Measurements from ENCODE around the gene AGBL2. TPM values are rescaled to one million over a fixed set of nuclear protein-coding genes. Genes with fewer than 3 reads are reported as not detected.

AGBL2 gene
- total and polyA plus RNA-seq, 9 of the 15 experiments (the other 6 are each of a cell fraction or from before 2014, with no cell fraction given), result 0.57 to 6.5 (median 1.3) TPM

GRCh38 chr11:47691979-47692378 lies 23.2 kb downstream of the AGBL2 start:
- Histone ChIP-seq H3K27me3 (ENCODE audit: control insufficient read depth in 2 of 2, insufficient read depth in 2 of 2, low read length in 2 of 2) (no peaks in the 10 kb centered on the region), H4K20me1 (replicated peaks; ENCODE audit: control insufficient read depth, insufficient read depth, low read length) (no peaks in the 10 kb centered on the region), H3K4me3 (no peak overlapping the region), H3K9ac (ENCODE audit: insufficient read depth in 1 of 2, low read depth in 2 of 2, low read length in 2 of 2) (no peak overlapping the region), H3K27ac (ENCODE audit: extremely low read depth, low read depth, low read length) (no peak overlapping the region), H3K9me1 (ENCODE audit: control insufficient read depth, insufficient read depth, low read length) (no peaks in the 10 kb centered on the region), H3K79me2 (ENCODE audit: control insufficient read depth, insufficient read depth, low read length) (no peaks in the 10 kb centered on the region), H3K9me3 (replicated peaks; ENCODE audit: control insufficient read depth, insufficient read depth, low read depth, low read length) (no peaks in the 10 kb centered on the region), H3K4me2 (ENCODE audit: insufficient read depth, low read length) (no peak overlapping the region), H2AFZ (ENCODE audit: low read depth, low read length) (no peak overlapping the region), H3K4me1 (replicated peaks in 1 of 2; ENCODE audit: control insufficient read depth in 2 of 2, insufficient read depth in 2 of 2, low read length in 2 of 2) (no peaks in the 10 kb centered on the region), H3K36me3 (ENCODE audit: control insufficient read depth, insufficient read depth, low read length) (no peaks in the 10 kb centered on the region)
- TF ChIP-seq ARID2 (IDR thresholded peaks at IDR 0.05), result no peak
- no peak for TF ChIP-seq ZNF41 (CRISPR knock-in tag; conservative IDR thresholded peaks at IDR 0.05)
- no peak for TF ChIP-seq KDM5B (IDR thresholded peaks at IDR 0.05; ENCODE audit: insufficient replicate concordance, low read depth, low read length)
- no peak for TF ChIP-seq NR1H2 (CRISPR knock-in tag; IDR thresholded peaks at IDR 0.05)
- TF ChIP-seq MBD1 (CRISPR knock-in tag; IDR thresholded peaks at IDR 0.05), result no peak
- TF ChIP-seq HNRNPL (IDR thresholded peaks at IDR 0.05; ENCODE audit: low read depth, low read length), result no peak
- TF ChIP-seq MXD1 (CRISPR knock-in tag; IDR thresholded peaks at IDR 0.05; ENCODE audit: borderline replicate concordance, poor library complexity, severe bottlenecking), result no peak
- TF ChIP-seq HDGF (IDR thresholded peaks at IDR 0.05), result no peak
- no peak for TF ChIP-seq ATF6 (CRISPR knock-in tag; IDR thresholded peaks at IDR 0.05)
- no peak for TF ChIP-seq GATA2 (CRISPR knock-in tag; IDR thresholded peaks at IDR 0.05)
- TF ChIP-seq ZNF274 (IDR thresholded peaks at IDR 0.05; ENCODE audit: borderline replicate concordance, low read depth, low read length), result no peak
- TF ChIP-seq WHSC1 (IDR thresholded peaks at IDR 0.05; ENCODE audit: low read length), result no peak
- TF ChIP-seq ZC3H4 (CRISPR knock-in tag; IDR thresholded peaks at IDR 0.05; ENCODE audit: borderline replicate concordance), result no peak
- no peak for TF ChIP-seq MTA3 (IDR thresholded peaks at IDR 0.05; ENCODE audit: borderline replicate concordance)
- TF ChIP-seq IRF1 (CRISPR knock-in tag; IDR thresholded peaks at IDR 0.05; ENCODE audit: borderline replicate concordance), result no peak
- TF ChIP-seq POLR2H (tag; IDR thresholded peaks at IDR 0.05; ENCODE audit: low read depth), result no peak
- no peak for TF ChIP-seq ETS2 (tag; IDR thresholded peaks at IDR 0.05; ENCODE audit: borderline replicate concordance, poor library complexity, severe bottlenecking)
- 0% methylated on average over 2 of the region's 2 CpGs for WGBS (ENCODE audit: insufficient coverage, low coverage, missing lambda C conversion rate)
- intact Hi-C loops (cut with micrococcal nuclease) (no loop called here), in situ Hi-C loops (cut with MboI) (no loop called here)
- no TSS peak for BruUV-seq (replicated peaks)
- ChIA-PET CTCF (ENCODE audit: low intra/inter-chr PET ratio) (no interaction called here), POLR2A (interaction anchor here (1.2 kb wide), 1 partner anchor 24 kb away, joined by 3 read pairs; the partner anchor contains the start of gene AGBL2)
- no peak for FAIRE-seq
- no peak for ATAC-seq
- no peak for DNase-seq (ENCODE audit: extremely low read depth in 1 of 4, low spot score in 3 of 4)

All from K562 (cell line).